ENCODE results near the gene FAM222B.
"Not testable (repeated sequence)": the region's sequence is repeated elsewhere in the genome, so short reads cannot be mapped to it uniquely, and the experiment has no call there.

DNA sequence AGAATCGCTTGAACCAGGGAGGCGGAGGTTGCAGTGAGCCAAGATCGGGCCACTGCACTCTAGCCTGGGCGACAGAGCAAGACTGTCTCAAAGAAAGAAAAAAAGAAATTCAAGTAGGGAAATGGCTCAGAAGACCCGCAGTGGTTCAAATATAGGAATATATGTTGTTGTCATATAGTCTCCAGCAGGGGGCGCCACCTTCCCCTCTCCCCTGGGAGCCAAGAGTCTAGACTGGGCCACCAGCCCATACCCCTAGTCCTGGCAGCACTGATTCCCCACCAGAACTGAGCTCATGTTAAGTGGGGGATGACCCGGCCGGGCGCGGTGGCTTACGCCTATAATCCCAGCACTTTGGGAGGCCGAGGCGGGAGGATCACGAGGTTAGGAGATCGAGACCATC lies 6.1 kb upstream of the FAM222B start:
- not testable (repeated sequence) for TF ChIP-seq POLR2AphosphoS5 (IDR thresholded peaks at IDR 0.05; ENCODE audit: borderline replicate concordance, low read depth, low read length); EZH2 (IDR thresholded peaks at IDR 0.05); FOXP2 (optimal IDR thresholded peaks at IDR 0.05; ENCODE audit: control extremely low read depth, extremely low read length, insufficient read depth)
